ENCODE measurements around the gene RPL36.
"Not testable (repeated sequence)": the region's sequence is repeated elsewhere in the genome, so short reads cannot be mapped to it uniquely, and the experiment has no call there.

The RPL36 gene

DNA sequence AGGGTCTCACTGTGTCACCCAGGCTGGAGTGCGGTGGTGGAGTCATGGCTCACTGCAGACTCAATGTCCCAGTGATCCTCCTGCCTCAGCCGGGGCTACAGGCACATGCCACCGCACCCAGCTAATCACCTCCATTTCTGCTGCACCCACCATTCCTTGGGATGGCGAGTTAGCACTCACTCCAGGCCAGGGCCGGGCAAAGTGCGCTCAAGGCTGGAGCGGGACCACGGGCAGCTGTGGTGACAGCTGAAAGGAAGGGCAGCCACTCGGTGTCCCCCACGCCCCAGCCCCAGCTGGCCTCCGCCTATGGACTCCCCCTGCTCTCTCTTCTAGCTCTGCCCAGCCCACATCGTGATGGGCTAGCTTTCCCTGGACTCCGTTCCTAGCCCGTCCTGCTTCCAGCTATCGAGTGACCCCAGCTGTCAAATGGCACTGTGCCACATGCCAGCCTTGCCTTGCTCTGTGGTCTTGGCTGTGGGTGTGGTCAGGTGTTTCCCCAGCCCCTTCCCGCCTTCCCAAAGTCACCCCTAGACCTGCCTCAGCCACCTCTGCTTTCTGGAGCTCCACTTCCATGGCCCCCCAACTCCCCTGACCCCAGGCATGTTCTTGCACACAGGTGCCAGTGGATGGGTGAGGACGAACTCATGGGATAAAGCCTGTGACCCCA lies 13.9 kb upstream of the RPL36 start:
- no peak for DNase-seq

- DNase-seq: no peak
Observed at GRCh38 chr19:5676772-5677105, 13.4 kb upstream of the RPL36 start.

DNA sequence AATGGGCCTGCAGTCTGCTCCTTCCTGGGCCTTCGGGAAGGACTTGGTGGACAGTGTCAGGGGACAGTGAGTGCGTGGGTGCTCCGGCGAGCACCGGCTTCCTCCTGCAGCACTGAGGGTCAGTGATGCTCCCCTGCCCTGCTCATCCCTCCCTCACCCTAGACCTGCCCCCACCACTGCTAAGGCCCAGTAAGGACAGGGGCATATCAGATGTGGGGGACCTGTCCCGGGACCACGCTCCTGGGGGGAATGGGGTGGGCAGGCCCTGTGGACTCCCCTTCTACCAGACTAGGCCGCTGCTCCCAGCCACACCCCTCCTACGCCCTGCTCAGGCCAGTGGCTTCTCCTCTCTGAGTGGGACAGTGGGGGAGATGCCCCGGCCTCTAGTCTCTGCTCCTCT lies 13.0 kb upstream of the RPL36 start:
- no peak for DNase-seq

DNA sequence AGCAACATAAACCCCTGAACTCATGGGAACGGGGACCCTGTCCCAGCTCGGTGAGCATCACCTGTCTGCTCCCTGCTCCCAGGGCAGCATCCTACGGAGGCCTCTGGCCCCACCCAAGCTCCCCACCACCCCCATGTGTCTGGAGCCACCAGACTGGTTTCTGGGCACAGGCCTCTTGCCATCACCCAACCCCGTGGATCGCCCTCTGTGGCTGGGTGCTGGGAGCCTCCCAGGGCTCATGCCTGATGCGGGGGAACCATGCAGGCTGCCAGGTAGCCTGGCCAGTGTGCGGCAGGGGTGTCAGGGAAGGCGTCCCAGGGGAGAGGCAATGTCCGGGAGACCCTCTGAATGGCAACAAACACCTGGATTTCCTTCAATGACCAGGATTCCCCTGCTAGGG lies 12.5 kb upstream of the RPL36 start:
- no peak for DNase-seq

DNA sequence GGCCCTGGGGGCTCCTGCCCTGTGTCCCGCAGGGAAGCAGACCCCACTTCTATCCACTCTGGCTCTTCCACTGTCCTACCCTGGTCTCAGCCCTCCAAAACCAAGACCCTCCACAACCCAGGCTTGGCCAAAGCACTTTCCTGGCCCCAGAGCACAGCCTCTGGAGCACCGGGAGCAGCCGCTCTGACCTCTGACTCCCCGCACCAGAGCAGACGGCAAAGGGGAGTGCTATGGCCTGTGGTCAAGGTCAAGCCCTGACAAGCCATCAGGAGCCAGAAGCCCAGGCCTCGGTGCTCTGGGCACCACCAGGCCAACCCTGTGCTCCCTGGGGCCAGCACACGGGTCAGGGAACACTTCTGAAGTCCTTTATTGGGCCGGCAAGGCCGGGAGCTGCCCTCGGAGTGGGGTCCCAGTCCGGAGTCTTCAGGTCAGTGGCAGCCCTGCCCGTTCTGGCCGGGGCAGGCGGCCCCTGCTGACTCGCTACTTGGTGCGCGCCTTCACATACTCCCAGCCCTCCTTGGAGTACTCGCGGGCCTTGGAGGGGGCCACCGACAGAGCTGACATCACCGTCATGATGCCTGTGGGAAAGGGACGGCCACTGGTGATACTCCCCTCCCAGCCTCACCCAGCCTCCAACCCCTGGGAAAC lies 11.9 kb upstream of the RPL36 start:
- DNase-seq: no peak

GRCh38 chr19:5679289-5680083 lies 10.6 kb upstream of the RPL36 start:
- no peak for DNase-seq

DNA sequence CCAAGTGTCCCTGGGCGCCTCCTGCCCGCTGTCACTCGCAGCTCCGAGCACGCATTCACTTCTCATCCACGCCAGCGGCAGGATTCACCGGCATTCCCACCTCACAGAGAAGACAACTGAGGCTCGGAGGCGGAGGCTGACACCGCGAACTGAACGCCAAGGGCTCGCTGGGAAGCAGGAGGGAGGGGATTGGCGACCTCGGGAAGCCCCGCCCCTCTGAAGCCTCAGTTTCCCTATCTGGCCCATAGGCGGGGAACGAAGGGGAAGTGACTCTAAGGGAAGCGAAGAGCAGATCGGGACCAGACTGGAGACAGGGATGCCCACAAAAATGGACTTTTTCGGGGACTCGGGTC lies 10.0 kb upstream of the RPL36 start:
- no peak for DNase-seq

GRCh38 chr19:5680437-5681368 lies 9.4 kb upstream of the RPL36 start, which contains the start of the genes HSD11B1L and MICOS13:
Gene HSD11B1L, plus strand, starts transcription at chr19:5681027. Its CDS starts 3,806 bp downstream, at chr19:5684833.
Gene MICOS13, minus strand, starts transcription at chr19:5680516. Its CDS starts 30 bp downstream, at chr19:5680486.
- DNase-seq: peak; percentile 96

GRCh38 chr19:5681391-5682106 lies 8.5 kb upstream of the RPL36 start:
- DNase-seq: no peak

GRCh38 chr19:5682107-5682482 lies 8.0 kb upstream of the RPL36 start:
- DNase-seq: no peak

DNA sequence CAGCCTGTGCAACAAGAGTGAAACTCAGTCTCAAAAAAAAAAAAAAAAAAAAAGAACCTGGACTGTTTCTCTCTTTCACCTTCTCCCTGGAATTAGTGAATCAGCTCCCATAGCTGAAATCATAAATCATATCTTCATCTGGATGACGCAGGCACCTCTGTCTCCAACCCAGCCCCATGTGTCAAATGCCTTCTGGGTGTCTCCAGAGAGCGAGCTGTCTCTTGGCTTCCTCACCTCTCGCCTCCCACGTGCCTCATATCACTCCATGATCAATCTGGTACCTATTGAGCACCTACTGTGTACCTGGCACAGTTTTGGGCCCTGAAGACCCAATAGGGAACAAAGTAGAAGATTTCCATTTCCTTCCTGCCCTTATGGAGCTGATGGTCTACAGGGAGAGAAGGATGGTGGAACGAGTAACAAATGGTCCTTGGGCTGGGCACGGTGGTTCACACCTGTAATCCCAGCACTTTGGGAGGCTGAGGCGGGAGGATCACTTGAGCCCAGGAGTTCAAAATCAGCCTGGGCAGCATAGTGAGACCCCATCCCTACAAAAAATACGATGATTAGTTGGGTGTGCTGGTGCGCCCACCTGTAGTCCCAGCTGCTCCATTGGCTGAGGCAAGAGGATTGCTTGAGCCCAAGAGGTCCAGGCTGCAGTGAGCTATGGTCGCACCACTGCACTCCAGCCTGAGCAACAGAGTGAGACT lies 6.8 kb upstream of the RPL36 start:
- DNase-seq: no peak

GRCh38 chr19:5684694-5685430 lies 5.2 kb upstream of the RPL36 start:
- DNase-seq: no peak

GRCh38 chr19:5686326-5686646 lies 3.8 kb upstream of the RPL36 start:
- DNase-seq: no peak

- peak; percentile 88 for DNase-seq
Observed at GRCh38 chr19:5686647-5687359, 3.3 kb upstream of the RPL36 start.

DNA sequence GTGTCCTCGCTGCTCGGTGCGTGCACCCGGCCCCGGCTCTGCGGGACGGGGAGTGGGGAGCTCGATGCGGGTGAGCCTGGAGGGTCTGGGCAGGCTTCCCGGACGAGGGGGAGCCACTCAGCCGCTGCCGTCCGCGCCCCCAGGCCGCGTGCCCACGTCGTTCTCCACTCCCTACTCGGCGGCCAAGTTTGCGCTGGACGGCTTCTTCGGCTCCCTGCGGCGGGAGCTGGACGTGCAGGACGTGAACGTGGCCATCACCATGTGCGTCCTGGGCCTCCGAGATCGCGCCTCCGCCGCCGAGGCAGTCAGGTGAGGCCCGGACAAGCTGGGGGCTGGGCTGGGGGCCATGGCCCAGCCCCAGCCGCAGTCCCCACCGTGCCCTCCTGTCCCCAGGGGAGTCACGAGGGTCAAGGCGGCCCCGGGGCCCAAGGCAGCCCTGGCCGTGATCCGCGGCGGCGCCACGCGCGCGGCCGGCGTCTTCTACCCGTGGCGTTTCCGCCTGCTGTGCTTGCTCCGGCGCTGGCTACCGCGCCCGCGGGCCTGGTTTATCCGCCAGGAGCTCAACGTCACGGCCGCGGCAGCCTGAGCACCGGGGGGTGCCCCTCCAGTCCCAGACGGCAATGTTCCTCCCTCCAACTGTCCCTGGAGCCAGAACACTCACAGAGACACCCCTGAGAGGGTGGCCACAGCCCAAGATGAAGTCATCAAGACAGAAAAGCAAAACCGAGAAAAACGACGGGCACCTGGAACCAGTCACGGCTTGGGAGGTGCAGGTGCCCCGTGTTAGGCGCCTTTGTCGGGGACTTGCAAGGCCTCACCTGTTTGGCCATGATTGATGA lies 2.5 kb upstream of the RPL36 start:
- no peak for DNase-seq

DNA sequence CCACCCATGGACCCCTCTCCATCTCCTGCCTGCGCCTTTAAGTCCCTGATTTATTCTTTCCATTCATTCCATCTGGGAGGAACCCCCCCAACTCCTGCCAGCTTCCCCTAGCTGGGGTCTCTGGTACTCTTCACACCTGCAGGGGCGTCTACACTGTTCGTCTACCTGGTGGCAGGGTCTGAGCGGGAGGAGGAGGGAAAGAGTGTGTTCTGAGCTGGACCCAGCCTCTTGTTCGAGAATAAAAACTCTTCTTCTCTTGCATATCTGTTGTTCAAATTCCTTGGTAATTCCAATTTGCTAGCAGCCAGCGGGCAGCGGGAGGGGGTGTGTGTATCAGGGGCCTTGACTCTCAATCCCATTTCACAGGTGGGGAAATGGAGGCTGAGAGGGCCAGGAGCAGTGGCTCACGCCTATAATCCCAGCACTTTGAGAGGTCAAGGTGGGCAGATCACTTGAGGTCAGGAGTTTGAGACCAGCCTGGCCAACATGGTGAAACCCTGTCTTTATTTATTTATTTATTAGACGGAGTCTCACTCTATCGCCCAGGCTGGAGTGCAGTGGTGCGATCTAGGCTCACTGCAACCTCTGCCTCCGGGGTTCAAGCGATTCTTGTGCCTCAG lies 1.7 kb upstream of the RPL36 start:
- DNase-seq: not testable (repeated sequence)

DNA sequence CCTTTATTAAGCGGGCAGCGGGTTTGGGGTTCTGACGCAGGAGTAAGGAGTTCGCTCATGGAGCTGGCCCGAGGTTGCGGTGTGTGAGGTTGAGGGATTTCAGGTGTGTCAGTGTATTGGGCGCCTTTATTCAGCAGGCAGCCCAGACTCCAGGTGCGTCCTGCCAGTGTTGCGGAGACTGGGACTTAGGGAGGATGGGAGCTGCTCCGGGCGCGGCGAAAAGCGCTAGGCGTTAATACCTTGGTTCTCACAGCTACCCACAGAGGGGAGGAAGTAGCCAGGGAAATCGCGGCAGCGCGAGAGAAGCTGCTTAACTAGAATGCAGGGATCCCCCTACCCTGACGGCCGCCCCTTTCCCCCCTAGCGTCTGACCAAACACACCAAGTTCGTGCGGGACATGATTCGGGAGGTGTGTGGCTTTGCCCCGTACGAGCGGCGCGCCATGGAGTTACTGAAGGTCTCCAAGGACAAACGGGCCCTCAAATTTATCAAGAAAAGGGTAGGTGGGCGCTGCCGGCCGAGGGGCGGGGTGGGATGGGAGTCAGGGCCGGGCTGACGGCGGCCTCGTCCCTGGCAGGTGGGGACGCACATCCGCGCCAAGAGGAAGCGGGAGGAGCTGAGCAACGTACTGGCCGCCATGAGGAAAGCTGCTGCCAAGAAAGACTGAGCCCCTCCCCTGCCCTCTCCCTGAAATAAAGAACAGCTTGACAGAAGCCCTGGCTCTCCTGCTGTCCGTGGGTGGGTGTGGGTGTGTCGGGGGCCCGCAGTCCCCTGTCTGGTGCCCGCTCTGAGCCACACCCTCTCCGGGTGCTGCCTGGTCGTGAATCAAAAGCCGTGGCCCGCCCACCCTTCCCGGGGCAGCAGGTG lies 1.1 kb downstream of the RPL36 start:
- no peak for DNase-seq
